ENCODE data around the gene WDR27.
"Not testable (repeated sequence)": the region's sequence is repeated elsewhere in the genome, so short reads cannot be mapped to it uniquely, and the experiment has no call there.

The WDR27 gene

GRCh38 chr6:169533301-169534038, 168.4 kb downstream of the WDR27 start:
- no peak for DNase-seq (ENCODE audit: low read depth in 3 of 3, low spot score in 1 of 3)

GRCh38 chr6:169530752-169531123, 171.1 kb downstream of the WDR27 start:
- DNase-seq (ENCODE audit: low read depth in 3 of 3, low spot score in 1 of 3) = no peak

- DNase-seq (ENCODE audit: low read depth in 3 of 3, low spot score in 1 of 3) = no peak
Measured at GRCh38 chr6:169529931-169530751, 171.7 kb downstream of the WDR27 start.

GRCh38 chr6:169528755-169529154, 173.1 kb downstream of the WDR27 start:
- DNase-seq (ENCODE audit: low read depth in 3 of 3, low spot score in 1 of 3) = no peak

GRCh38 chr6:169527306-169527705, 174.5 kb downstream of the WDR27 start:
- no peak for DNase-seq (ENCODE audit: low read depth in 3 of 3, low spot score in 1 of 3)

- no peak for DNase-seq (ENCODE audit: low read depth in 3 of 3, low spot score in 1 of 3)
Measured at GRCh38 chr6:169521825-169522224, 180.0 kb downstream of the WDR27 start.

GRCh38 chr6:169520104-169520503, 181.7 kb downstream of the WDR27 start:
- DNase-seq (ENCODE audit: low read depth in 3 of 3, low spot score in 1 of 3) = no peak

- DNase-seq (ENCODE audit: low read depth in 3 of 3, low spot score in 1 of 3) = no peak
Measured at GRCh38 chr6:169518451-169518850, 183.4 kb downstream of the WDR27 start.

GRCh38 chr6:169513478-169514193, 188.2 kb downstream of the WDR27 start:
- DNase-seq (ENCODE audit: low read depth in 3 of 3, low spot score in 1 of 3) = no peak

- not testable (repeated sequence) for DNase-seq (ENCODE audit: low read depth in 3 of 3, low spot score in 1 of 3)
Measured at GRCh38 chr6:169511785-169512184, 190.0 kb downstream of the WDR27 start.

- DNase-seq (ENCODE audit: low read depth in 3 of 3, low spot score in 1 of 3) = no peak
Measured at GRCh38 chr6:169510871-169511270, 191.0 kb downstream of the WDR27 start.

GRCh38 chr6:169508452-169508851, 193.4 kb downstream of the WDR27 start:
- DNase-seq (ENCODE audit: low read depth in 3 of 3, low spot score in 1 of 3) = no peak

- no peak for DNase-seq (ENCODE audit: low read depth in 3 of 3, low spot score in 1 of 3)
Measured at GRCh38 chr6:169503422-169504152, 198.2 kb downstream of the WDR27 start.

- no peak for DNase-seq (ENCODE audit: low read depth in 3 of 3, low spot score in 1 of 3)
Measured at GRCh38 chr6:169502445-169502844, 199.4 kb downstream of the WDR27 start.

GRCh38 chr6:169501777-169502313, 200.0 kb downstream of the WDR27 start:
- no peak for DNase-seq (ENCODE audit: low read depth in 3 of 3, low spot score in 1 of 3)

GRCh38 chr6:169501128-169501527, 200.7 kb downstream of the WDR27 start:
- no peak for DNase-seq (ENCODE audit: low read depth in 3 of 3, low spot score in 1 of 3)

- DNase-seq (ENCODE audit: low read depth in 3 of 3, low spot score in 1 of 3) = no peak
Measured at GRCh38 chr6:169500688-169501087, 201.1 kb downstream of the WDR27 start.

GRCh38 chr6:169499848-169500247, 202.0 kb downstream of the WDR27 start:
- DNase-seq (ENCODE audit: low read depth in 3 of 3, low spot score in 1 of 3) = no peak

GRCh38 chr6:169498916-169499513, 202.8 kb downstream of the WDR27 start:
- DNase-seq (ENCODE audit: low read depth in 3 of 3, low spot score in 1 of 3) = no peak

- no peak for DNase-seq (ENCODE audit: low read depth in 3 of 3, low spot score in 1 of 3)
Measured at GRCh38 chr6:169495601-169496000, 206.2 kb downstream of the WDR27 start.

Data from stimulated activated CD4-positive, alpha-beta T cell treated with anti-CD3 and anti-CD28 coated beads, TNF-alpha, amount 100 ng/mL, for 1 hour (primary cell).